DMS114 treated with DMSO at 0.1 percent for 48 hours (cell line): Measurements from ENCODE around the gene JDP2.

Source experiments
- DNase-seq: peaks from one replicate; lab custom pipeline; 2025; ENCODE audit not compliant: unreplicated experiment; lab: John Stamatoyannopoulos, UW

Gene JDP2

DNA sequence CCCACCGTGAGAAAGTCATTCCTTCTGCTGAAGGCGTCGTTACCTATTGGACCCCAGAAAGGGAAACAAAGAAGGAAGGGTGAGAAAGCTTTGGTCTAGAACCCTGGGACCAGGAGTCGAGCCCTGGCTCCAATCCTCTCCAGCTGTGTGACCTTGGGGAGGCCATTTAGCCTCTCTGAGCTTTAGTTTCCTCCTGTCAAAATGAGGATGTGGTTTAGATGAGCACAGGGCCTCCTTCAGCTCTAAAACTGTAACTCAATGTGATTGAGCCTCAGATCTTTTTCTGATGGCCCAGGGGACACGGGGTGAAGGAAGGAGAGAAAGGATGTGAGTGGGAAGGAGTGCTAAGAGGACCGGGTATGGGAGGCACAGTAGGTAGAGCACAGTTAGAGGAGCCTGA lies 7.7 kb downstream of the JDP2 start:
- DNase-seq, result no peak

GRCh38 chr14:75437201-75438143 lies 9.7 kb downstream of the JDP2 start:
- no peak for DNase-seq

DNA sequence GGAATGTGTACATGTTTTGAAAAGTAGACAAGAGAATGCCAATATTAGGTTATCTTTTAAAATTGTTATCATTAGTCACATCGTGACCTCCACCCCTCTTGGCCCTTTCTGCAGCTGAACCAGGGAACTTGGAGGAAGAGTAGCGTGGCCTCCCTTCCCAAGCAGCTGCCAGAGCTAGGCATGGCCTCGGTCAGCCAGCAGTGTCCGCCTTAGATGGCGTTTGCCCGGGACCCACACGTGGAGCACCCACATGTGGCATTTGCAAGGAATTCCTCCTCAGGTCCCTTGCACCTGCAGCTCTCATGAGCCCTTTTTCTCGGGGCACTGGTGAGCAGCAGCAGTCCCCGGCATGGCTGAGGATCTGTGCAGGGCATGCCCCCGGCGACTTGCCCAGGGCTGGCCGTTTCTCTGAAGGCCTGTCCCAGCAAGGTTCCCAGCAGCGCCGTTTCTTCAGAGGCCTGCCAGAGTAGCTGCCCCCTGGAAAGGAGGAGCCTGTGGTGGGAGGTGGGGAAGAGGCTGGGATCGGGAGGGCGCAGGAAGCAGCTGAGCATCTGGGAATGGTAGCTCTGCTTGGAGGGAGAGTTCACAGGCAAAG lies 10.8 kb downstream of the JDP2 start:
- DNase-seq, result no peak

GRCh38 chr14:75439989-75440388 lies 12.2 kb downstream of the JDP2 start:
- no peak for DNase-seq

GRCh38 chr14:75440733-75441477 lies 13.1 kb downstream of the JDP2 start:
- DNase-seq, result no peak

DNA sequence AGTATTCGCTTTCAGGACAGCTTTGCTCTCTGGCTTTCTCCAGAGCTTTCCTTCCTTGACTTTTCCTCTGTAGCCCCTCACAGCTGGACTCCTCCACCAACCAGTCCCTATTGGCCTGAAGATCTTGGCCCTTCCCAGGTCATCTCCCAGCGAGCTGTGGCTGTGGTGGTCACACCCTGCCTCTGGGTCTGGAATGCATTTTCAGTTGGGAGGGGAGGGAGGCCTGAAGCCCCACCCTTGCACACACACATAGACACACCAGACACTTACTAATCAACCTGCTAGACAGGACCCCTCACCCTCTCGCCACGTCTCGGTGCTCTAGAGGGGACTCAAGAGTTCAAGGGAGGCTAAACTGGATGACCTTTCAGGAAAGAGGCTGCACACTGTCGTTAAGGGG lies 13.9 kb downstream of the JDP2 start:
- DNase-seq, result no peak

DNA sequence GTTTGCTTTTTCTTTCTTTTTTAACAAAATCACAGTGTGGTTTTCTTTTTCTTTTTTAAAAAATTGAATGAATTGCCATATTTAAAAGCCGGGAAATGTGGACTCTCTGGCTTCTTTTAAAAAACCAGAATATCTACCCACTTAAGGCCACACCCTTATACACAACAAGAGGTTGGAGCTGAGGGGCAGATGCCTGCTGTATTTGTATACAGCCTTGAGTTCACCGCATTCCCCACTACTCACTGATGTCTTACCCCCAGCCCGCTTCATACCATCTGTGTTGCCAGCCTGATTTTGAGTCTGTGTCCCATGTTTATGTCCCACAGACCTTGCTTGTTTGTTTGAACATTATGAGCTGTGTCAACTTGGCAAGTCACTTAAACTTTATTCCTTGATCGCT lies 14.3 kb downstream of the JDP2 start:
- no peak for DNase-seq

- no peak for DNase-seq
Observed at GRCh38 chr14:75442642-75443041, 14.8 kb downstream of the JDP2 start.

DNA sequence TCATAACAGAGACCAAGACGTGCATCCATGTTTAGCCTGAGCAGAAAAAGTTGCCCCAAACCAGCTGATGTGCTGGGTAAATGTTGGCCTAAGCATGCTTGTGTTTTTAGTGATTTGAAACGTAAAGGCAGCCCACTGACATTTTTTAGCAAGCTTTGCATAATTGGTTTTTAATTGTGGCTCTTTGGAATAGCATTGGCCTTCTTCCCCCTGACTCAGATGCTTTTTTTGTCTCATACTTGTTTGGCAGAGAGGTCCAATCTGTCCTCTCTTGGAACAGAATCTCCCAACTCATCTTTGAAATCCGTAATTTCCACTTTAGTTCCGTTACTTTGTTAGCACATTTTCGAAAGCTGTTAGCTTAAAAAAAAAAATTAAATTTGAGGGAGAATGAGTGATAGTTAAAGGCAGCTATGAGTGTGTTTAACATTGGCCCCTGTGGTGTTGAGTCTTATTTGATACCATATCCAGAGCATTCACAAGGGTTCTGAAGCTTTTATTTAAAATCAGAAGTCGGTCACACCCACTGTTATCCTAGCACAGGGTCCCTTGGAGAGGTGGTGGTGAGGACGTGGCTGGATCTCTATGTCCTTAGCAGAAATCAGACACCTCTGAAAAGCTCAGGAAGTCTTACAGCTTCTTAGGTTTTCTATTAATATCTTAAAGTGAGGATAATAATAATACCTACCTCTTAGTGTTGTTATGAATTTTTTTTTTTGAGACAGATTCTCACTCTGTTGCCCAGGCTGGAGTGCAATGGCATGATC lies 15.6 kb downstream of the JDP2 start:
- no peak for DNase-seq

GRCh38 chr14:75445236-75445635 lies 17.4 kb downstream of the JDP2 start:
- DNase-seq, result no peak

GRCh38 chr14:75445963-75446362 lies 18.1 kb downstream of the JDP2 start:
- DNase-seq, result no peak

DNA sequence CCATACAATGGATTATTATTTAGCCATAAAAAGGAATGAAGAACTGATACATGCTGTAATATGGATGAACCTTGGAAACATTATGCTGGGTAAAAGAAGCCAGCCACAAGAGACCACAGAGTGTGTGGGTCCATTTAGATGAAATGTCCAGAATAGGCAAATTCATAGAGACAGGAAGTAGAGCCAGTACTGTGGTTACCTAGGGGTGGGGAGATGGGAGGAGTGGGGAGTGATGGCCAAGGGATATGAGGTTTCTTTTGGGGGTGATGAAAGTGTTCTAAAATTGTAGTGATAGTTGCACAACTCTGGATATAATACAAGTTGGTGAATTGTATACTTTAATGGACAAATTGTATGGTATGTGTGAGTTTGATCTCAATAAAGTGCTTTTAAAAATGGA lies 18.6 kb downstream of the JDP2 start:
- no peak for DNase-seq

- no peak for DNase-seq
Observed at GRCh38 chr14:75448209-75448608, 20.4 kb downstream of the JDP2 start.

DNA sequence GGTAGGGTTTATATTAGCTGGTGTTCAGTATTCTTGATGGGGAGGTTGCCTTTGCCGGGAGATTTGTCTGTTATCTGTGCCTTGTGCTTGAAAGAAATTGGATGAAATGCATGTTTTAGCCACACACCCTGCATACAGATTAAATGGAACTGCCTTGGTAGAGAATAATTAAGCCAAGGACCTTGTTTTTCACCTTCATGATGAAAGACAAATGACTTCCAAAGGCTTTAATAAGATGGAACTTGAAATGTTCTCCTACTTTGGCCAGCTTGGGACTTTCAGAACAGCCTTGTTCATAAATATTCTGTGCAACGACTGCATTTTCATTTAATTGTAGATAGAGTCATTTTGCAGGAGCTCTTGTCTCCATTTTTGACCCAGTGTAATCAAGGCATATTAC lies 21.2 kb downstream of the JDP2 start:
- DNase-seq, result no peak

- DNase-seq, result no peak
Observed at GRCh38 chr14:75449696-75450095, 21.9 kb downstream of the JDP2 start.

GRCh38 chr14:75450381-75451276 lies 22.8 kb downstream of the JDP2 start:
- DNase-seq, result no peak

- no peak for DNase-seq
Observed at GRCh38 chr14:75452324-75452723, 24.5 kb downstream of the JDP2 start.

GRCh38 chr14:75452900-75453816 lies 25.3 kb downstream of the JDP2 start:
- no peak for DNase-seq

- DNase-seq, result no peak
Observed at GRCh38 chr14:75453817-75454434, 26.1 kb downstream of the JDP2 start.
